22Rv1 (cell line): ENCODE measurements around the gene IGSF9B.

Experiments
- H3K27ac ChIP-seq: fragments of 450-650 bp; 2 replicates; pipeline ENCODE4 v1.5.1; 2017
- ZFX ChIP-seq: fragments of 450-650 bp; IDR thresholded peaks from 2 replicates; pipeline ENCODE4 v1.6.1; 2017; ENCODE audit warnings: antibody characterized with exemption, borderline replicate concordance
- TF ChIP-seq, protein P1 (sequence below): fragments of 450-650 bp; IDR thresholded peaks from 2 replicates; pipeline ENCODE4 v1.5.1; 2017; ENCODE audit warnings: mild to moderate bottlenecking

The IGSF9B gene

DNA sequence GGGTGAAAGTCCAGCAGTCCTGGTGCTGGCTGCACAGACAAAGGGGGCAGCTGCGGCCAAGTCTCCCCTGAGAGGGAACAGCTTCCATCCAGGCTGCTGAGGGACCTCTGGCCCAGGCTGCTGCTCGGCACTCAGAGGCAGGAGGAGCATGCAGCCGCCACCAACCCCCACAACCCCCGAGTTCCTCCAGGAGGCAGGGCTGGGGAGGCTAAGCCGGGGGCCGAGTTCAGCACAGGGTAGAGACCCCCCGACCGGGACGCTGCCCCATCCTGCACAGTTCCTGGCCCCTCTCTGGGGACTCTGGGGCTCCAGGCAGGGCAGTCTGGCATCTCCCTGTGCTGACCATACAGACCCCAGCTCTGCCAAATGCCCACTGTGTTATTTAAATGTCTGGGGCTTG is 20.2 kb downstream of the IGSF9B start:
- no peak overlapping the region for H3K27ac ChIP-seq
- TF ChIP-seq, protein P1, sequence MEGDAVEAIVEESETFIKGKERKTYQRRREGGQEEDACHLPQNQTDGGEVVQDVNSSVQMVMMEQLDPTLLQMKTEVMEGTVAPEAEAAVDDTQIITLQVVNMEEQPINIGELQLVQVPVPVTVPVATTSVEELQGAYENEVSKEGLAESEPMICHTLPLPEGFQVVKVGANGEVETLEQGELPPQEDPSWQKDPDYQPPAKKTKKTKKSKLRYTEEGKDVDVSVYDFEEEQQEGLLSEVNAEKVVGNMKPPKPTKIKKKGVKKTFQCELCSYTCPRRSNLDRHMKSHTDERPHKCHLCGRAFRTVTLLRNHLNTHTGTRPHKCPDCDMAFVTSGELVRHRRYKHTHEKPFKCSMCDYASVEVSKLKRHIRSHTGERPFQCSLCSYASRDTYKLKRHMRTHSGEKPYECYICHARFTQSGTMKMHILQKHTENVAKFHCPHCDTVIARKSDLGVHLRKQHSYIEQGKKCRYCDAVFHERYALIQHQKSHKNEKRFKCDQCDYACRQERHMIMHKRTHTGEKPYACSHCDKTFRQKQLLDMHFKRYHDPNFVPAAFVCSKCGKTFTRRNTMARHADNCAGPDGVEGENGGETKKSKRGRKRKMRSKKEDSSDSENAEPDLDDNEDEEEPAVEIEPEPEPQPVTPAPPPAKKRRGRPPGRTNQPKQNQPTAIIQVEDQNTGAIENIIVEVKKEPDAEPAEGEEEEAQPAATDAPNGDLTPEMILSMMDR = no peak
- TF ChIP-seq ZFX = no peak

DNA sequence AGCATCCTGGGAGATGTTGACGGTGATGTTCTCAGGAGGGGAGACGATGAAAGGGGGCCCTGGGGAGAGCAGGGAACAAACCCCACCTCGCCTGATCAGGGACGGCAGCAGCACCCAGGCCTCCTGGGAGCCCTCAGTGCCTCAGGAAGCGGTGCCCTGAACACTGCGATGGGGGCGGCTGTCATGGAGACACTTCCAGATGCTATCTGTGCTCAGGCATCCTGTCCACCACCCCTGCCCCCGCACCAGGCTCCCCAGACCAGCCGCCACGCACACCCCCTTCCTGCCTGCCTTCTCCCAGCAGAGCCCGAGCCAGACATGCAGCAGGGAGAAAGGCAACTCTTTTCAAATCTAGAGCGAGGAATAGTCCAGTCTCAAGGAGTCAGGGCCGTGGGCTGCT is 20.6 kb downstream of the IGSF9B start:
- no peak overlapping the region for H3K27ac ChIP-seq
- TF ChIP-seq, protein P1 = no peak
- no peak for TF ChIP-seq ZFX

DNA sequence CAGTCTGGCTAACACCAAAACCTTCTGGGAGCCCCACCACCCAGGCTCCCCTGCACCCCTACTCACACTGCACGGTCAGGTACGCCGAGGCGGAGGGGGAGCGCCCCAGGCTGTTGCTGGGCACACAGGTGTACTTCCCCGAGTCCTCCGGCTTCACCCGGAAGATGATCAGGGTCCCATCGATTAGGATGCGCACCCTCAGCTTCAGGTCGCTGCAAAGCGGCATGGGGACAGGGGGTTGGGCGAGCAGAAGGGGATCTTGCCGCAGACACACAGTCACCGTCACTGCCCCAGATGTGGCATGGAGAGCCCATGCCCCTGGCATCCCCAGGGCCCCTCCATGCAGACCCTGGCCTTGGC is 21.2 kb downstream of the IGSF9B start:
- H3K27ac ChIP-seq = no peak overlapping the region
- no peak for TF ChIP-seq ZFX

DNA sequence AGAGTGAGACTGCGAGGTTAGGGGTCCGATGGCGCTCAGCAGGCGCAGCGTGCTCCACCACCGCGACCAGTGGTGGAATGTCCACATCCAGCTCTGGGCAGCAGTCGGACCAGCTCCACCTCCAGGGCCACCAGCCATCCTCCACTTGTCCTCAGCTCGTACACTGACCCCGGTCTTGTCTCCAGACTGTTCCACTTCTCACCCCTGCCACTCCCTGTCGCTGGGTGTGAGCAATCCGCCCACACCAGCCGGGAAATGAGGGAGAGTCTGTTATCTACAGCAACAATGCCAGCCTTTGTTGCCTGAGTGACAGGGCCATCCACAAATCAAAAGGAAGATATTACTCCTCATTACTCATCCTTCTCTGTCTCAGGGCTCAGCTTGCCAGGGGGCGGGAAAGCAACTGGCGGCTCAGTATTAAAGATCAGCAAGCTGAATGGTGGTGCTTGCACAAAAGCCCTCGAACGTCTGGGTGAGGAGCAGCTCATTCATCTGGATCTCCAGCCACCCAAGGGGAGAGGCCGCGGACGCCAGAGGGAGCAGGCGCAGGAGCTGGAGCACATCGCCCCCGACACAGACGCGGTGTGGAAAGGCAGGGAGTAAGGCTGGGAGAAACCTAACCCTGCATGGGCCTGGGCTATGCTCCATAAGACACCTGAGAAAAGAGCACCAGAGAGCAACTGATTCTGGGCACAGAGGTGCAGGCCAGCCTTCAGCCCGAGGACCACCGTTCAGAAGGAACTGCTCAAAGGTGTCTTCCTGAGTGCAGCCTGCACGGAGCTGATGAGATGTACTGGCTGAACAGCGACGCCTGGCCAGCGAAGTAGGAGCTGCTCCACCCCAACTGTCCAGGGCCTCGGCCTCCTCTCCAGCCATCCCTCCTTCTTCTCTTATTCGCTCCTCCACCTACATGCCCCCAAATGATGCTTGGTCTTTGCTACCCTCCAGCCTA is 21.9 kb downstream of the IGSF9B start:
- TF ChIP-seq, protein P1 = no peak
- TF ChIP-seq ZFX = no peak
- H3K27ac ChIP-seq = no peak overlapping the region

DNA sequence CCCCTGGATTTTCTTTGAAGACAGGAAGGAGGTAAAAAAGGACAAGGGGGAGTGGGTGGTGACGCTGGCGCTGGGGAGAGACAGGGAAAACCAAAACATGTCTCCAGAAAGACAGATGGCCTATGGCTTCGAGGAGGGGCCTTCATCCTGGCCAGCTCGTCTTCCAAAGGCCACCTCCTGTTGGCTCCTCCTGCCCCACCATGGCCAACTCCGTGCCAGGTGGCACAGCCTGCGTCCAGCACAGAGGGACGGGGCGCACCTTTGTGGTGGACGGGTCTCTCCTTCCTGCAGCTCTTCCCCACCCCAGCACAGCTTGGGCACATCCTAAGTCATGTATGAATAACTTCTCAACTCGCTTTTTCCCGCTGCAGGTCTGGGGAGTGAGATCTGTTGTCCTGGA is 22.7 kb downstream of the IGSF9B start:
- H3K27ac ChIP-seq = no peak overlapping the region
- no peak for TF ChIP-seq ZFX
- TF ChIP-seq, protein P1 = no peak

DNA sequence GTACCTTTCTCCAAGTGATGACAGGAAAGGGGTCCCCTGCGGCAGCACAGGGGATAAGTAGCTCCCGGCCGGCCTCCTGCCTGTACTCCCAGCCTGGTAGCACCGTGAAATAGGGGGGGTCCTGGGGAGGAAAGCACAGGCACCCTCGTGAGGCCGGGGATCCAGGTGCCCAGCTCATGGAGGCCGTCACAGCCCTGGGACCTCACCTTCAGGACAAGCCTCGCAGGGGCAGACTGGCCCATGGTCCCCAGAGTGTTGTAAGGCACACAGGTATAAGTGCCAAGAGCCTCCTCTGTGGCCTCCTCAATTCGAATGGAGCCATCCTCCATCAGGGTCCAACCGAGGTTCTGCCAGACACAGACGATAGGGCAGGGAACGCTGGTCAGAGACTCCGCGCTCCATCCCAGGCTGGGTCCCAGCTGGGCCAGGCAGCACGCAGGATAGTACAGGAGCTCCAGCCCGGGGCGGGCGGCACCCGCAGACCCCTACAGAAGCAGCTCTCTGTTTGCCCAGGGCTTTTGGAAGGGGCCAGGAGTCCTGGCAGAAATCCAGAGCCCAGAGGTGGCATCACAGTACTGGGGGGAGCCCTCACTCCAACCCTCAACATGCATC is 25.2 kb downstream of the IGSF9B start:
- TF ChIP-seq ZFX = no peak
- TF ChIP-seq, protein P1 = no peak
- no peak overlapping the region for H3K27ac ChIP-seq

DNA sequence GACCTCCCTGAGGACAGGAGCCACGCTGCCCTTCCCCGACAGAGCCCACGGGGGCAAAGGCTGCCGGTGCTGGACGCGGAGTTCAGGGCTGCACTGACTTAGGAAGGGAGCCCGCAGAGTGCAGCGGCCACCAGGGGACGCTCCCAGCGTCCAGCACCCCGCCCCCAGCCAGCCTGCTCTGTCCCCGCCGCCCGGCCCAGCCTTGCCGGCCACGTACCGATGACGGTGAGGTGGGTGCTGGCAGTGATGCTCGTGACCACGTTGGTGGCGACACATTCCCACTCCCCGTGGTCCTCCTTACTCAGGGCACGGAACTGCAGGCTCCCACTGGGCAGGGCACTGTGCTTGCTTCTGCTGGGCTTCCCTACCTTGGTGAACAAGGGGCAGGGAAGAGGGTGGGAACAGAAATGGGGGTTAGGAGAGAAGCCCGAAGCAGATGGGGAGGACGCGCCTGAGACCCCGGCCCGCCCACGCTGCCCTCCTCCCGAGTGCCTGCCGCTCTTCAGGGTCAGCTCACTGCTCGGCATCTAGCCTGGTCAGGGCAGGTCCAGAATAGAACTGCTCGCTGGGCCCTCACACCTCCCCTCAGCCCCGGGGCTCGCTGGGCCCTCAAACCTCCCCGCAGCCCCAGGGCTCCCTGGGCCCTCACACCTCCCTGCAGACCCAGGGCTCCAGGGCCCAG is 25.9 kb downstream of the IGSF9B start:
- H3K27ac ChIP-seq = no peak overlapping the region
- no peak for TF ChIP-seq ZFX
- TF ChIP-seq, protein P1 = peak; percentile 76
